ENCODE results near the gene RAB27B.

DNA sequence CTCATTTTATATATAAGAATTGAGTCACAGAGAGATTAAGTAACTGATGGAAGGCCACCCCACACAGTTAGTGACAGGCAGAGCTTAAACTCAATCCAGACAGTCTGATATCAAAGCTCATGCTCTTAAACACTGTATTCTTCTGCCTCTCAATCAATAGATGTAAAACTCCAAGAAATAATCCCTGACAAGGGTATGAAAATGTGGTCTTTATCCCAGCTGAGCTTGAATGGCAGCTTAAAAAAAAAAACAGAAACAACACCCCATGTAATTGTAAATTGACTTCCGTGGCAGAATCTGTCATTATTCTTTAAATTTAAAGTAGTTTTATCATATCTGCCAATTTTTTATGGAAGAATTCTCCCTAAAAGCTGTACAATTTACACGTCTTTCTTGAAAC lies 60.1 kb downstream of the RAB27B start:
- TF ChIP-seq, protein P1, sequence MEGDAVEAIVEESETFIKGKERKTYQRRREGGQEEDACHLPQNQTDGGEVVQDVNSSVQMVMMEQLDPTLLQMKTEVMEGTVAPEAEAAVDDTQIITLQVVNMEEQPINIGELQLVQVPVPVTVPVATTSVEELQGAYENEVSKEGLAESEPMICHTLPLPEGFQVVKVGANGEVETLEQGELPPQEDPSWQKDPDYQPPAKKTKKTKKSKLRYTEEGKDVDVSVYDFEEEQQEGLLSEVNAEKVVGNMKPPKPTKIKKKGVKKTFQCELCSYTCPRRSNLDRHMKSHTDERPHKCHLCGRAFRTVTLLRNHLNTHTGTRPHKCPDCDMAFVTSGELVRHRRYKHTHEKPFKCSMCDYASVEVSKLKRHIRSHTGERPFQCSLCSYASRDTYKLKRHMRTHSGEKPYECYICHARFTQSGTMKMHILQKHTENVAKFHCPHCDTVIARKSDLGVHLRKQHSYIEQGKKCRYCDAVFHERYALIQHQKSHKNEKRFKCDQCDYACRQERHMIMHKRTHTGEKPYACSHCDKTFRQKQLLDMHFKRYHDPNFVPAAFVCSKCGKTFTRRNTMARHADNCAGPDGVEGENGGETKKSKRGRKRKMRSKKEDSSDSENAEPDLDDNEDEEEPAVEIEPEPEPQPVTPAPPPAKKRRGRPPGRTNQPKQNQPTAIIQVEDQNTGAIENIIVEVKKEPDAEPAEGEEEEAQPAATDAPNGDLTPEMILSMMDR (IDR thresholded peaks at IDR 0.05; ENCODE audit: control extremely low read depth in 1 of 3, insufficient read depth in 1 of 3, low read depth in 1 of 3, low read length in 3 of 3), result no peak
- no peak for TF ChIP-seq JUN (IDR thresholded peaks at IDR 0.05; ENCODE audit: low read depth, low read length)
- no peak for TF ChIP-seq EP300 (IDR thresholded peaks at IDR 0.05; ENCODE audit: borderline replicate concordance in 1 of 2, low read depth in 2 of 2, low read length in 2 of 2)
- TF ChIP-seq GABPA (IDR thresholded peaks at IDR 0.05; ENCODE audit: borderline replicate concordance, insufficient read depth, low read length), result no peak
- TF ChIP-seq, protein P2, sequence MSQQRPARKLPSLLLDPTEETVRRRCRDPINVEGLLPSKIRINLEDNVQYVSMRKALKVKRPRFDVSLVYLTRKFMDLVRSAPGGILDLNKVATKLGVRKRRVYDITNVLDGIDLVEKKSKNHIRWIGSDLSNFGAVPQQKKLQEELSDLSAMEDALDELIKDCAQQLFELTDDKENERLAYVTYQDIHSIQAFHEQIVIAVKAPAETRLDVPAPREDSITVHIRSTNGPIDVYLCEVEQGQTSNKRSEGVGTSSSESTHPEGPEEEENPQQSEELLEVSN (IDR thresholded peaks at IDR 0.05), result no peak
- TF ChIP-seq, protein P3, sequence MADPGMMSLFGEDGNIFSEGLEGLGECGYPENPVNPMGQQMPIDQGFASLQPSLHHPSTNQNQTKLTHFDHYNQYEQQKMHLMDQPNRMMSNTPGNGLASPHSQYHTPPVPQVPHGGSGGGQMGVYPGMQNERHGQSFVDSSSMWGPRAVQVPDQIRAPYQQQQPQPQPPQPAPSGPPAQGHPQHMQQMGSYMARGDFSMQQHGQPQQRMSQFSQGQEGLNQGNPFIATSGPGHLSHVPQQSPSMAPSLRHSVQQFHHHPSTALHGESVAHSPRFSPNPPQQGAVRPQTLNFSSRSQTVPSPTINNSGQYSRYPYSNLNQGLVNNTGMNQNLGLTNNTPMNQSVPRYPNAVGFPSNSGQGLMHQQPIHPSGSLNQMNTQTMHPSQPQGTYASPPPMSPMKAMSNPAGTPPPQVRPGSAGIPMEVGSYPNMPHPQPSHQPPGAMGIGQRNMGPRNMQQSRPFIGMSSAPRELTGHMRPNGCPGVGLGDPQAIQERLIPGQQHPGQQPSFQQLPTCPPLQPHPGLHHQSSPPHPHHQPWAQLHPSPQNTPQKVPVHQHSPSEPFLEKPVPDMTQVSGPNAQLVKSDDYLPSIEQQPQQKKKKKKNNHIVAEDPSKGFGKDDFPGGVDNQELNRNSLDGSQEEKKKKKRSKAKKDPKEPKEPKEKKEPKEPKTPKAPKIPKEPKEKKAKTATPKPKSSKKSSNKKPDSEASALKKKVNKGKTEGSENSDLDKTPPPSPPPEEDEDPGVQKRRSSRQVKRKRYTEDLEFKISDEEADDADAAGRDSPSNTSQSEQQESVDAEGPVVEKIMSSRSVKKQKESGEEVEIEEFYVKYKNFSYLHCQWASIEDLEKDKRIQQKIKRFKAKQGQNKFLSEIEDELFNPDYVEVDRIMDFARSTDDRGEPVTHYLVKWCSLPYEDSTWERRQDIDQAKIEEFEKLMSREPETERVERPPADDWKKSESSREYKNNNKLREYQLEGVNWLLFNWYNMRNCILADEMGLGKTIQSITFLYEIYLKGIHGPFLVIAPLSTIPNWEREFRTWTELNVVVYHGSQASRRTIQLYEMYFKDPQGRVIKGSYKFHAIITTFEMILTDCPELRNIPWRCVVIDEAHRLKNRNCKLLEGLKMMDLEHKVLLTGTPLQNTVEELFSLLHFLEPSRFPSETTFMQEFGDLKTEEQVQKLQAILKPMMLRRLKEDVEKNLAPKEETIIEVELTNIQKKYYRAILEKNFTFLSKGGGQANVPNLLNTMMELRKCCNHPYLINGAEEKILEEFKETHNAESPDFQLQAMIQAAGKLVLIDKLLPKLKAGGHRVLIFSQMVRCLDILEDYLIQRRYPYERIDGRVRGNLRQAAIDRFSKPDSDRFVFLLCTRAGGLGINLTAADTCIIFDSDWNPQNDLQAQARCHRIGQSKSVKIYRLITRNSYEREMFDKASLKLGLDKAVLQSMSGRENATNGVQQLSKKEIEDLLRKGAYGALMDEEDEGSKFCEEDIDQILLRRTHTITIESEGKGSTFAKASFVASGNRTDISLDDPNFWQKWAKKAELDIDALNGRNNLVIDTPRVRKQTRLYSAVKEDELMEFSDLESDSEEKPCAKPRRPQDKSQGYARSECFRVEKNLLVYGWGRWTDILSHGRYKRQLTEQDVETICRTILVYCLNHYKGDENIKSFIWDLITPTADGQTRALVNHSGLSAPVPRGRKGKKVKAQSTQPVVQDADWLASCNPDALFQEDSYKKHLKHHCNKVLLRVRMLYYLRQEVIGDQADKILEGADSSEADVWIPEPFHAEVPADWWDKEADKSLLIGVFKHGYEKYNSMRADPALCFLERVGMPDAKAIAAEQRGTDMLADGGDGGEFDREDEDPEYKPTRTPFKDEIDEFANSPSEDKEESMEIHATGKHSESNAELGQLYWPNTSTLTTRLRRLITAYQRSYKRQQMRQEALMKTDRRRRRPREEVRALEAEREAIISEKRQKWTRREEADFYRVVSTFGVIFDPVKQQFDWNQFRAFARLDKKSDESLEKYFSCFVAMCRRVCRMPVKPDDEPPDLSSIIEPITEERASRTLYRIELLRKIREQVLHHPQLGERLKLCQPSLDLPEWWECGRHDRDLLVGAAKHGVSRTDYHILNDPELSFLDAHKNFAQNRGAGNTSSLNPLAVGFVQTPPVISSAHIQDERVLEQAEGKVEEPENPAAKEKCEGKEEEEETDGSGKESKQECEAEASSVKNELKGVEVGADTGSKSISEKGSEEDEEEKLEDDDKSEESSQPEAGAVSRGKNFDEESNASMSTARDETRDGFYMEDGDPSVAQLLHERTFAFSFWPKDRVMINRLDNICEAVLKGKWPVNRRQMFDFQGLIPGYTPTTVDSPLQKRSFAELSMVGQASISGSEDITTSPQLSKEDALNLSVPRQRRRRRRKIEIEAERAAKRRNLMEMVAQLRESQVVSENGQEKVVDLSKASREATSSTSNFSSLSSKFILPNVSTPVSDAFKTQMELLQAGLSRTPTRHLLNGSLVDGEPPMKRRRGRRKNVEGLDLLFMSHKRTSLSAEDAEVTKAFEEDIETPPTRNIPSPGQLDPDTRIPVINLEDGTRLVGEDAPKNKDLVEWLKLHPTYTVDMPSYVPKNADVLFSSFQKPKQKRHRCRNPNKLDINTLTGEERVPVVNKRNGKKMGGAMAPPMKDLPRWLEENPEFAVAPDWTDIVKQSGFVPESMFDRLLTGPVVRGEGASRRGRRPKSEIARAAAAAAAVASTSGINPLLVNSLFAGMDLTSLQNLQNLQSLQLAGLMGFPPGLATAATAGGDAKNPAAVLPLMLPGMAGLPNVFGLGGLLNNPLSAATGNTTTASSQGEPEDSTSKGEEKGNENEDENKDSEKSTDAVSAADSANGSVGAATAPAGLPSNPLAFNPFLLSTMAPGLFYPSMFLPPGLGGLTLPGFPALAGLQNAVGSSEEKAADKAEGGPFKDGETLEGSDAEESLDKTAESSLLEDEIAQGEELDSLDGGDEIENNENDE (IDR thresholded peaks at IDR 0.05; ENCODE audit: insufficient replicate concordance, low read length), result no peak
- no peak for TF ChIP-seq BRCA1 (IDR thresholded peaks at IDR 0.05; ENCODE audit: low read depth, low read length)
- no peak for TF ChIP-seq RFX5 (IDR thresholded peaks at IDR 0.05; ENCODE audit: borderline replicate concordance, low read depth, low read length)
- no peak for TF ChIP-seq POLR2A (IDR thresholded peaks at IDR 0.05; ENCODE audit: control extremely low read depth in 1 of 2, low read depth in 2 of 2, low read length in 2 of 2)
- no peak for TF ChIP-seq SP4 (IDR thresholded peaks at IDR 0.05; ENCODE audit: low read length)
- TF ChIP-seq TBP (IDR thresholded peaks at IDR 0.05; ENCODE audit: low read depth, low read length), result no peak
